A673 (cell line): ENCODE data around the gene MPC1.

Source experiments
- CTCF ChIP-seq: fragments of 300-800, 200-600 bp; sonication (generic); conservative IDR thresholded peaks from 2 replicates; pipeline ENCODE4 v1.5.1; 2017; ENCODE audit warnings: low read depth, mild to moderate bottlenecking, antibody characterized with exemption, low read length, moderate library complexity, mixed read lengths
- EZH2 ChIP-seq: fragments of 200-600 bp; sonication (generic); IDR thresholded peaks from 2 replicates; pipeline ENCODE4 v1.6.1; 2017; ENCODE audit warnings: borderline replicate concordance, low read depth, mild to moderate bottlenecking, mixed read lengths, antibody characterized with exemption, low read length; ENCODE audit not compliant: poor library complexity, severe bottlenecking

- TF ChIP-seq CTCF (no peak), EZH2 (no peak)
These were observed 34.3 kb downstream of the MPC1 start for GRCh38 chr6:166348305-166348949.
